HG03565 (cell line): Measurements from ENCODE around the gene CAMKK2.
"Not testable (repeated sequence)": the region's sequence is repeated elsewhere in the genome, so short reads cannot be mapped to it uniquely, and the experiment has no call there.

Experiments used
- ATAC-seq: cut with Tn5 transposase; IDR thresholded peaks from one replicate; pipeline ENCODE4 v1.9.1; 2021; ENCODE audit warnings: mild to moderate bottlenecking, moderate library complexity; ENCODE audit not compliant: unreplicated experiment

Gene CAMKK2

GRCh38 chr12:121250359-121250758 lies 46.1 kb downstream of the CAMKK2 start:
- ATAC-seq = no peak

GRCh38 chr12:121248622-121249021 lies 47.9 kb downstream of the CAMKK2 start:
- ATAC-seq = peak; percentile 66

DNA sequence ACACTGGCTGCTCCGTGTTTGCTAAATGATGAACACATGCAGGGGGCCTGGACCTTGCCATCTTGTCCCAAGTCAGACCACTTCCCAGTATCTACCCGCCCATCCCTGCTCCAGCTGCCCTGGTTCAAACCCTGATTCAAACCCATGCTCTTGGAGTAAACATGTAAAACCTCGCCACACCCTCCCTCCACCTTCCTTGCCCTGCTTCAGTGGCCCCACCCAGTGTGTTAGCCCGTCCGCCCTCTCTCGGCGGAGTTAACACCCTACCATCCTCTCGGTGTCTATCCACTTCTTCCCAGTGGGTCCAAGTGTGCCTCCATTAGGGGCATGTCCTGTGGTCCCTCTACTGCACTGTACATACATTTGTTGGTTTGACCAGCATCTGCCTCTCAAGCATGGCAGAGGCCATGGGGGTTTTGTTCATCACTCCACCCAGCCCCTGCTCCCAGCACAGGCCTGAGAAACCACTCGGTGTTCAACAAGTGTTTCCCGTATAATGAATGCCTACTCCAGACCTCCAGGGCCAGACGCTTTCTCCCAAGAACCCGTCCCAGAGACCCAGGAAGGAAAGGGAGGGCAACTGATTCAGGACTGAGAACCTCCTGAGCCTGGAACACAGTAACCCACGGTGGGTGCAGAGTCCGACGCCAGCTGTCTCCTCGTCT lies 49.5 kb downstream of the CAMKK2 start:
- no peak for ATAC-seq

DNA sequence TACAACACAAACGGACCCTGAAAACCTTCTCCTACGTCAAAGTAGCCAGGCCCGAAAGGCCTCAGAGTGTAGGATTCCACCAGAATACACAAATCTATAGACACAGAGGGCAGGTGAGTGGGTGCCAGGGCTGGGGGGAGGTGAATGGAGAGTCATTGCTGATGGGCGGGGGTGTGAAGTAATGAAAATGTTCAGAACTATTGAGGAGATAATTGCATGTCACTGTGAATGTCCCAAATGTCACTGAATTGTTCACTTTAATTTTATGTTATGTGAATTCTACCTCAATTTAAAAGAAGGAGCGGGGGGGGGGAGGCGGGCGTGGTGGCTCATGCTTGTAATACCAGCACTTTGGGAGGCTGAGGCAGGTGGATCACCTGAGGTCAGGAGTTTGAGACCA lies 50.6 kb downstream of the CAMKK2 start:
- no peak for ATAC-seq

DNA sequence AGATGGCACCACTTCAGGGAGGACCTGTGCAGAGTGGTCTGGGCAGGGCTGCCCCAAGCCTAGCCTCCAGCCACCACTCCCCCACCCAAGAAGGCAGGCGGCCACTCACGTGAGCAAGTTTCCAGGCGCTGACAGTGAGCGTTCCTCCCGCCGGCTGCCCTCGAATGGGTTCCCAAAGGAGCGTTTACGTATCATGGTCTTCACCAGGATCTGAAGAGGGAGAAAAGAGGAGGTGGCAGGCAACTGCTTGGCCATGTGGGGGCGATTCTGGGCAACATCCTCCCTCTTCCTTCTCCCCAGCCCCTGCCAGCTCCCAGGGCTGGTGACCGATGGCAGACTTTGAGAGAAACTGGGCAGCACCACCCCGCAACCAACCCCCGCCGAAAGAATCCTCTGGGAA lies 51.5 kb downstream of the CAMKK2 start:
- no peak for ATAC-seq

- ATAC-seq = no peak
These were observed 55.1 kb downstream of the CAMKK2 start for GRCh38 chr12:121241156-121241970.

GRCh38 chr12:121240484-121241101 lies 55.9 kb downstream of the CAMKK2 start:
- no peak for ATAC-seq

GRCh38 chr12:121240062-121240420 lies 56.5 kb downstream of the CAMKK2 start:
- ATAC-seq = no peak

DNA sequence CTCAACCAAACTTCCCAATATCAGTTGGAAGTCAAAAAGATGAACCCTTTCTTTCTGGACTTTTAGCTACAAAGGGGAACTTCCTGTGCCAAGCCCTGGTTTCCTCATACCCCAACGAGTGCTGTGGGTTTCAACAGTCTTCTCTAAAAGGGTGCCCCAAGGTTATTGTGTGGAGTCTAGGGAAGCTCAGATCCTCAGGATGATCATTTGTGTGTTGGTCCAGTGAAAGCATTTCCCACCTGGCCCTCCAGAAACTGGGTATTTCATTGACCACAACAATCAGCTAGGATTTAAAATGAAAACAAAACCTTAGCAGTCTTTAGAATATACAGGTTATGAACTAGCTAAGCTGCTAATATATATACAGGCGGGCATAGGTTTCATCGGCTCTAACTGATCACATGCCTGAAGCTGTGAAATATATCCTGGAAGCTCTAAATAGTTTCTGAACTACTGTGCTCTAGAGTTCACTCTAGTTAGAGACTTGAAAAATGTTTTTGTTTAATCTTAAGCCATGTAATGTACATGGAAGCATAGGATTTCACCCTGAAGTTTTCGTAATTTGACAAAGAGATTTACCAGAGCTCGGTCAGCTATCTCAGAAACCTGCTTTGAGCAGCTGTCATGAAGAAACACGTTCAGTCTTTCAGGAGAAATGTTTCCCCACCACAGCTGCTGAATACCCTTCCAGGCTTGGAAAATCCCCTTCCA lies 57.0 kb downstream of the CAMKK2 start:
- no peak for ATAC-seq

GRCh38 chr12:121238604-121239350 lies 57.7 kb downstream of the CAMKK2 start:
- ATAC-seq = no peak

DNA sequence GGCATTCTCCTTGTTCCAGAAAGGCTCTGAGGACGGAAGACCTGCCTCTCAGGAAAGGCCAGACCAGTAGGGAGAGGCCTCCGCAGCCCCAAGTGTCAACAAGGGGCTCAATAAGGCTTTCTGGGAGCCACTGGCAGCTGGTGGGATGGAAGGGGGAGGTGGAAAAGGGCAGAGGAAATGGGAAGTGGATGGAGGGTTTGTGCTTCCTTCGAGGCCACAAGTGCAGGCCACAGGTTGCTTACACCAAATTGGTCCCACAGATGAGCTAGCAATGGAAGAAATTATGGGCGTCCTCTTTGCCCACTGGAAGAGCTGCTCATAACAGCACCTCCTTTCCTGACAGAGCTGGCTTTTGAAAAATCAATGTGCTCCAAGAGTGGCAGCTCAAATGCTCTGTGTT lies 58.4 kb downstream of the CAMKK2 start:
- no peak for ATAC-seq

DNA sequence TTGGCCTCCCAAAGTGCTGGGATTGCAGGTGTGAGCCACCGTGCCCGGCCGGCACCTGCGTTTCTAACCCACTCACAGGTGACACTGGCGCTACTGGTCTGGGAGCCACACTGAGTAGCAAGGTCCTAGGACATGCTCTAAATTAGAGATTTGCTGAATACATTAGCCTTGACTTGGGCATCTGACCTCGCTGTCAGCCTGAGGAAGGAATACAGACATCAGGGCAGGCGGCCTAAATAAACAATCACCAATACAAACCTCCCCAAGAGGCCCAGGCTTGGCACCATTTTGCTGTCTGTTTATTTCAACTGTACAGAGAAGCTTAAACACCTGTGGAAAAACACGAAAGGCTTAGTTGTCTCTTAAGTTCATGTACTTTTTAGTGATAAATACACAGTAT lies 59.1 kb downstream of the CAMKK2 start:
- ATAC-seq = no peak

GRCh38 chr12:121236776-121237175 lies 59.7 kb downstream of the CAMKK2 start:
- ATAC-seq = no peak

- ATAC-seq = no peak
These were observed 62.9 kb downstream of the CAMKK2 start for GRCh38 chr12:121233628-121234020.

DNA sequence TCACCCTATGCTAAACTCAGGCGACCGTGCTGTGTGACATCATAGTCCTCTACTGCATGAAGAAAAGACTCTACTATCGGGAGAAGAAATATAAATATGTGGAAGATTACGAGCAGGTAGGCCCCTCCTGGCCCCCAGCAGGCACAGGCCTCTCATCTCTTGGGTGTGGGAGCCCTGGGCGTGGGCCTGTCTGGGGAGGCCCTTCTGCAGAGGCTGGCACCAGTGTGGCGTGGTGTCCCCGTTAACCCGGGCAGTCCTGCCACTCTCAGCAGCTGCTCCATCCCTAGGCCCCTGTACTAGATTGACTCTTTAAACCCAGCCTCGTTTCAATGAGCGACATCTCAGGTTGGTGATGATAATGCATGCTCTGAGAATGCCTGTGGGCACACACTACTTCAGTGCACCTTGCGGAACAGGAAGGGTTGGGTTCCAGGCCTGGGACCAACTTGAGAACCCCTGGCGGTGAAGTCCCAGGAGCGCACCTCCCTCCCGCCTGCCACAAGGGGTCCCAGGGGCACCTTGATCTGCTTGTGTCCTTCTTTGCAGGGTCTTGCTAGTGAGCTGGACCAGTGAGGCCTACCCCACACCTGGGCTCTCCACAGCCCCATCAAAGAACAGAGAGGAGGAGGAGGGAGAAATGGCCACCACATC lies 63.4 kb downstream of the CAMKK2 start:
- ATAC-seq = no peak

DNA sequence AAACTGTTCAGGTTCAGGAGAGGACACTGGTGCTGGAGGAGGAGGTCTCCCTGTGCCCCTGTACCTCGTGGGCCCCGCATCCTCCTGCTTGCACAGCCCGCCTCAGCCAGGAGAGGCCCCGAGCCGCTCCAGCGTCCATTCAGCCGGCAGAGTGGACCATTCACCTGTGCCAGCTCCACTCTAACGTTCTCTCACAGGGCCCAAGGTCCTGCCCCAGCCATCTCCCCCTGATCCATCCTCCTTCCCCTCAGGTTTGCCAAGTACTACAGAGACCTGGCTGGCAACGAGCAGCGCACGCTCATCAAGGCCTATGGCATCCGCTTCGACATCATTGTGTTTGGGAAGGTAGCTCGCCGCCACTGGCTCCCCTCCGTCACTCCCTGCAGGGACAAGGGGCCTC lies 64.3 kb downstream of the CAMKK2 start:
- no peak for ATAC-seq

- ATAC-seq = no peak
These were observed 66.0 kb downstream of the CAMKK2 start for GRCh38 chr12:121230538-121230907.

DNA sequence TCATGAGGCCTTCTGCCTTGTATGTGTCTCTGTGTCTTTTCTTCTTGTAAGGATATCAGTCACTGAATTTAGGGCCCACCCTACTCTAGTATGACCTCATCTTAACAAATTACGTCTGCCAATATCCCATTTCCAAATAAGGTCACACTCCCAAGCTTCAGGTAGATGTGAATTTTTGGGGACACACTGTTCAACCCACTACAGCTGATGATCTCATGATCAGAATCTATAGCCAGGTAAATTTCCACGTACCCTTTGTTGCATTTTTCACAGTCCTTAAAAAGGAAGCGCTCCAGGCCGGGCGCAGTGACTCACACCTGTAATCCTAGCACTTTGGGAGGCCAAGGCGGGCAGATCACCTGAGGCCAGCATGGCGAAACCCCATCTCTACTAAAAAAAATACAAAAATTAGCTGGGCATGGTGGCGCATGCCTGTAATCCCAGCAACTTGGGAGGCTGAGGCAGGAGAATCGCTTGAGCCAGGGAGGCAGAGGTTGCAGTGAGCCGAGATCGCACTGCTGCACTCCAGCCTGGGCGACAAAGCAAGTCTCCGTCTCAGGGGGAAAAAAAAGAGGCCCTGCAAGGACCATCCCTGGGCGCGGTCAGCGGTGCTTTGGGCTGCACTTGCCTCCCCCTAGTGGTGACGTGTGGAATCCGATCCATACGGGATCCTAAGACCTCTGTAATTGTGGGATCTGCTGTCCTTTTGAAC lies 66.5 kb downstream of the CAMKK2 start:
- ATAC-seq = not testable (repeated sequence)

DNA sequence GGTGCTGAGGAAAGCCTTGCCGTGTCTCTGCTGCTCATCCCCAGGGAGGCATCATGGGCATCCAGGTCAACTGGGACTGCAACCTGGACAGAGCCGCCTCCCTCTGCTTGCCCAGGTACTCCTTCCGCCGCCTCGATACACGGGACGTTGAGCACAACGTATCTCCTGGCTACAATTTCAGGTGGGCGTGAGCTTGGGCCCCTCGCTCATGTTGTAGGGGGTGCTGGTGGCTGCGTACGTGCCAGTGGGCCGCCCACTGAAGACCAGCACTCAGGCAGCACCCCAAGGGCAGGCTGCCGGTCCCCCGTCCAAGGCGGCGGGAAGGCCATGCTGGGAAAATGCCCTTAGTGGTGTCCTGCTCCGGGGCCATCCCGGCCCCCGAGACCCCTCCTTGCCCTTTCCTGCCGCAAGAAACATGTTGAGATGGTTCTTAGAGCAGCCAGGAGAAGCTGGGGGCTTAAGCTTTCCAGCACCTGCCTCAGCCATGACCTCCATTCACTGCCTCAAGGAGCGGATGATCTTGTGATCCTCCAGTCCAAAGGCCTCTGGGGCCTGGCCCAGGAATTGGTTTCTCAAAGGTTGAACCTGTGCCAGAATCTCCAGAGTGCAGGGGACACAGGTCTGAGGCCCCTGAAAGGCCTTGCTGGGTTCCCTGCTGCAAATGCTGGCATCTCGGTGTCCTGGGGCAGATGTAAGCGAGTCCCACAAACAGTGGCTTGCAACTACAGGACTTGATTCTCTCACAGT lies 67.4 kb downstream of the CAMKK2 start:
- ATAC-seq = no peak
